GM18951 (cell line): Measurements from ENCODE around the gene CLNK.
"Not testable (repeated sequence)": the region's sequence is repeated elsewhere in the genome, so short reads cannot be mapped to it uniquely, and the experiment has no call there.

ENCODE experiments used
- POLR2A ChIP-seq: IDR thresholded peaks from 4 replicates; pipeline ENCODE4 v1.6.1; 2011; ENCODE audit warnings: mild to moderate bottlenecking; ENCODE audit not compliant: insufficient read length, insufficient read depth; ENCODE audit errors: extremely low read depth
- in situ Hi-C: fragments of 300-500 bp; cut with MboI; formaldehyde crosslinking; loops from one replicate; pipeline ENCODE4 v1.12.0; 2022; ENCODE audit warnings: low sequenced_read_pairs, mixed read lengths, inconsistent platforms; ENCODE audit not compliant: unreplicated experiment

CLNK gene

GRCh38 chr4:10625131-10625530 lies 59.4 kb downstream of the CLNK start:
- no peak for TF ChIP-seq POLR2A
- in situ Hi-C loops, result no loop called here

- in situ Hi-C loops, result no loop called here
These were observed 60.7 kb downstream of the CLNK start for GRCh38 chr4:10623862-10624261.

GRCh38 chr4:10623241-10623640 lies 61.3 kb downstream of the CLNK start:
- in situ Hi-C loops, result no loop called here

More at GRCh38 chr4:10623862-10624261, 60.7 kb downstream of the CLNK start:
- TF ChIP-seq POLR2A, result no peak

GRCh38 chr4:10622728-10623127 lies 61.8 kb downstream of the CLNK start:
- no peak for TF ChIP-seq POLR2A
- in situ Hi-C loops, result no loop called here

More at GRCh38 chr4:10623241-10623640, 61.3 kb downstream of the CLNK start:
- TF ChIP-seq POLR2A, result no peak

- in situ Hi-C loops, result no loop called here
- no peak for TF ChIP-seq POLR2A
These were observed 63.6 kb downstream of the CLNK start for GRCh38 chr4:10620935-10621488.

- no peak for TF ChIP-seq POLR2A
- in situ Hi-C loops, result no loop called here
These were observed 64.7 kb downstream of the CLNK start for GRCh38 chr4:10619855-10620254.

GRCh38 chr4:10619220-10619619 lies 65.3 kb downstream of the CLNK start:
- in situ Hi-C loops, result no loop called here

GRCh38 chr4:10614926-10615325 lies 69.6 kb downstream of the CLNK start:
- in situ Hi-C loops, result not testable (repeated sequence)

More at GRCh38 chr4:10619220-10619619, 65.3 kb downstream of the CLNK start:
- TF ChIP-seq POLR2A, result no peak

- TF ChIP-seq POLR2A, result no peak
- in situ Hi-C loops, result no loop called here
These were observed 70.6 kb downstream of the CLNK start for GRCh38 chr4:10613926-10614478.

- in situ Hi-C loops, result no loop called here
- no peak for TF ChIP-seq POLR2A
These were observed 72.1 kb downstream of the CLNK start for GRCh38 chr4:10612476-10612875.

- in situ Hi-C loops, result no loop called here
- TF ChIP-seq POLR2A, result no peak
These were observed 72.9 kb downstream of the CLNK start for GRCh38 chr4:10611673-10612072.

- TF ChIP-seq POLR2A, result no peak
- in situ Hi-C loops, result no loop called here
These were observed 75.9 kb downstream of the CLNK start for GRCh38 chr4:10608501-10609219.

- no peak for TF ChIP-seq POLR2A
- in situ Hi-C loops, result no loop called here
These were observed 77.4 kb downstream of the CLNK start for GRCh38 chr4:10607206-10607605.
